ENCODE measurements around the gene ENTPD6. TPM values are rescaled to one million over a fixed set of nuclear protein-coding genes. Genes with fewer than 3 reads are reported as not detected.
A peak's percentile ranks its signal among the peaks of the same experiment; 100 is the strongest.

ENTPD6 gene
- total RNA-seq, 1 donor from 2014 or later: 73.4 TPM

GRCh38 chr20:25243416-25243979 is 48.0 kb downstream of the ENTPD6 start:
- peak overlapping the region; percentile 47 for H3K4me3 Mint-ChIP-seq
- TF ChIP-seq, protein P1, sequence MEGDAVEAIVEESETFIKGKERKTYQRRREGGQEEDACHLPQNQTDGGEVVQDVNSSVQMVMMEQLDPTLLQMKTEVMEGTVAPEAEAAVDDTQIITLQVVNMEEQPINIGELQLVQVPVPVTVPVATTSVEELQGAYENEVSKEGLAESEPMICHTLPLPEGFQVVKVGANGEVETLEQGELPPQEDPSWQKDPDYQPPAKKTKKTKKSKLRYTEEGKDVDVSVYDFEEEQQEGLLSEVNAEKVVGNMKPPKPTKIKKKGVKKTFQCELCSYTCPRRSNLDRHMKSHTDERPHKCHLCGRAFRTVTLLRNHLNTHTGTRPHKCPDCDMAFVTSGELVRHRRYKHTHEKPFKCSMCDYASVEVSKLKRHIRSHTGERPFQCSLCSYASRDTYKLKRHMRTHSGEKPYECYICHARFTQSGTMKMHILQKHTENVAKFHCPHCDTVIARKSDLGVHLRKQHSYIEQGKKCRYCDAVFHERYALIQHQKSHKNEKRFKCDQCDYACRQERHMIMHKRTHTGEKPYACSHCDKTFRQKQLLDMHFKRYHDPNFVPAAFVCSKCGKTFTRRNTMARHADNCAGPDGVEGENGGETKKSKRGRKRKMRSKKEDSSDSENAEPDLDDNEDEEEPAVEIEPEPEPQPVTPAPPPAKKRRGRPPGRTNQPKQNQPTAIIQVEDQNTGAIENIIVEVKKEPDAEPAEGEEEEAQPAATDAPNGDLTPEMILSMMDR (conservative IDR thresholded peaks at IDR 0.05): no peak
- DNase-seq (ENCODE audit: low read depth, low spot score): no peak
- H3K36me3 Mint-ChIP-seq (ENCODE audit: low read depth): no peaks in the 10 kb centered on the region
- no peaks in the 10 kb centered on the region for H3K9me3 Mint-ChIP-seq
- H3K27me3 Mint-ChIP-seq (ENCODE audit: low read depth): peaks cover 17% of the 10 kb centered on the region
- peaks cover 30% of the 10 kb centered on the region for H3K4me1 Mint-ChIP-seq
- H3K27ac Mint-ChIP-seq (ENCODE audit: unreplicated experiment): peak overlapping the region; percentile 43

GRCh38 chr20:25244976-25245375 is 49.5 kb downstream of the ENTPD6 start:
- H3K36me3 Mint-ChIP-seq (ENCODE audit: low read depth): no peaks in the 10 kb centered on the region
- DNase-seq (ENCODE audit: low read depth, low spot score): no peak
- no peak overlapping the region for H3K27ac Mint-ChIP-seq (ENCODE audit: unreplicated experiment)
- H3K4me1 Mint-ChIP-seq: peaks cover 42% of the 10 kb centered on the region
- TF ChIP-seq, protein P1 (conservative IDR thresholded peaks at IDR 0.05): no peak
- H3K9me3 Mint-ChIP-seq: no peaks in the 10 kb centered on the region
- H3K27me3 Mint-ChIP-seq (ENCODE audit: low read depth): peaks cover 17% of the 10 kb centered on the region
- H3K4me3 Mint-ChIP-seq: peak overlapping the region; percentile 80

- Mint-ChIP-seq H3K27ac (ENCODE audit: unreplicated experiment) (peak overlapping the region; percentile 57), H3K4me1 (peaks cover 47% of the 10 kb centered on the region), H3K4me3 (peak overlapping the region; percentile 80), H3K9me3 (no peaks in the 10 kb centered on the region), H3K27me3 (ENCODE audit: low read depth) (peaks cover 17% of the 10 kb centered on the region), H3K36me3 (ENCODE audit: low read depth) (no peaks in the 10 kb centered on the region)
- DNase-seq (ENCODE audit: low read depth, low spot score): no peak
- TF ChIP-seq, protein P1 (conservative IDR thresholded peaks at IDR 0.05): no peak
Measured at GRCh38 chr20:25245461-25245860, 49.9 kb downstream of the ENTPD6 start.

- TF ChIP-seq, protein P1 (conservative IDR thresholded peaks at IDR 0.05): no peak
- Mint-ChIP-seq H3K27ac (ENCODE audit: unreplicated experiment) (no peak overlapping the region), H3K36me3 (ENCODE audit: low read depth) (no peaks in the 10 kb centered on the region), H3K4me3 (peak overlapping the region; percentile 89), H3K27me3 (ENCODE audit: low read depth) (peaks cover 17% of the 10 kb centered on the region), H3K4me1 (peaks cover 49% of the 10 kb centered on the region), H3K9me3 (no peaks in the 10 kb centered on the region)
- no peak for DNase-seq (ENCODE audit: low read depth, low spot score)
Measured at GRCh38 chr20:25246182-25246999, 50.9 kb downstream of the ENTPD6 start.

DNA sequence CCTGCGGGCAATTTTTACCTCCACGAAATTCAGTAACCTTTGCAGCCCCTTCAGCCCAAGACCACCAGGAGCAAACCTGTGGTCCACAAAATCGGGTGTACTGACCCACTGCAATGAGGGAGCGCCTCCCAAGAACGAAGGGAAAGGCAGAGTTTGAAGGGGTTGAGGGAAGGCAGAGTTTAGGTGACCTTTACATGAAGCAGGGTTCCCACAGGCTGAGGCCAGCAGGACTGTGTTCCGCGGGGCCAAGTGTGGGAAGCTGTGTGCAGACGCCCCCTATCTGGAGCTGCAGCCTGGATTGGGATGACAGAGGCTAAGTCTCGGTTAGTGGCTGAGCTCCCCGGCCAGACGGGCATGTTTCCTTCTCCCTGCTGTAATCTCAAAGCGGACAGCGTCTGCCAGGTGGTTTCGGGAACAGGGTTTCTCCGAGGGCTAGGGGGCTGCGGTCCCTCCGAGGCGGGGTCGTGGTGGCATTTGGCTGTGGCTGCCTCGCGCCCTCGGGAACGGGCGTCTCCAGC is 51.5 kb downstream of the ENTPD6 start:
- Mint-ChIP-seq H3K27me3 (ENCODE audit: low read depth) (peaks cover 17% of the 10 kb centered on the region), H3K27ac (ENCODE audit: unreplicated experiment) (peak overlapping the region; percentile 8), H3K36me3 (ENCODE audit: low read depth) (no peaks in the 10 kb centered on the region), H3K9me3 (no peaks in the 10 kb centered on the region), H3K4me1 (peaks cover 49% of the 10 kb centered on the region), H3K4me3 (peak overlapping the region; percentile 89)
- TF ChIP-seq, protein P1 (conservative IDR thresholded peaks at IDR 0.05): peak; percentile 43
- peak; percentile 51 for DNase-seq (ENCODE audit: low read depth, low spot score)
